ENCODE results near the gene NT5DC3. TPM values are rescaled to one million over a fixed set of nuclear protein-coding genes. Genes with fewer than 3 reads are reported as not detected.

NT5DC3 gene
- total RNA-seq, 1 donor from 2014 or later, result 4.0 TPM

DNA sequence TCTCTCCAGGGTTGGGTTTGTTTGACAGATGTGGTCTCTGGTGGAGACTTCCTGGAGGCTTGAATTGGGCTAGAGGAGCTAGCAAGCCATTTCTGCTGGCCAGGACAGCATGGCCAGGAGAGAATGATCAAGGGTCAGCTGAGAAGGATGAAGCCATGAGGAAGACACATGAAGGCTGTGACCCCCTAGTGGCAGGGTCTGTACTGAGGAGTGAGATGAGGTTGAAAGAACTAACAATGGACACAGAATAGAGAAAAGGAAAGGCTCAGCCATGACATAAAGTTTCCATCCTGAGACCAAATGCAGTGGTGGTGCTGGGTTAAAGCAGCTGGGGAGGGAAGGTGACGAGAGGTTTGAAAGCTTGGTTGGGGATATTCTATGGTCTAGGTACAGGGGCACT is 89.9 kb downstream of the NT5DC3 start:
- Histone ChIP-seq H3K36me3 (no peaks in the 10 kb centered on the region), H3K27me3 (ENCODE audit: low read depth) (no peaks in the 10 kb centered on the region), H3K4me3 (no peak overlapping the region), H3K4me1 (no peaks in the 10 kb centered on the region), H3K9me3 (no peaks in the 10 kb centered on the region), H3K27ac (no peak overlapping the region)
- no peak for ATAC-seq
- TF ChIP-seq, protein P1, sequence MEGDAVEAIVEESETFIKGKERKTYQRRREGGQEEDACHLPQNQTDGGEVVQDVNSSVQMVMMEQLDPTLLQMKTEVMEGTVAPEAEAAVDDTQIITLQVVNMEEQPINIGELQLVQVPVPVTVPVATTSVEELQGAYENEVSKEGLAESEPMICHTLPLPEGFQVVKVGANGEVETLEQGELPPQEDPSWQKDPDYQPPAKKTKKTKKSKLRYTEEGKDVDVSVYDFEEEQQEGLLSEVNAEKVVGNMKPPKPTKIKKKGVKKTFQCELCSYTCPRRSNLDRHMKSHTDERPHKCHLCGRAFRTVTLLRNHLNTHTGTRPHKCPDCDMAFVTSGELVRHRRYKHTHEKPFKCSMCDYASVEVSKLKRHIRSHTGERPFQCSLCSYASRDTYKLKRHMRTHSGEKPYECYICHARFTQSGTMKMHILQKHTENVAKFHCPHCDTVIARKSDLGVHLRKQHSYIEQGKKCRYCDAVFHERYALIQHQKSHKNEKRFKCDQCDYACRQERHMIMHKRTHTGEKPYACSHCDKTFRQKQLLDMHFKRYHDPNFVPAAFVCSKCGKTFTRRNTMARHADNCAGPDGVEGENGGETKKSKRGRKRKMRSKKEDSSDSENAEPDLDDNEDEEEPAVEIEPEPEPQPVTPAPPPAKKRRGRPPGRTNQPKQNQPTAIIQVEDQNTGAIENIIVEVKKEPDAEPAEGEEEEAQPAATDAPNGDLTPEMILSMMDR (IDR thresholded peaks at IDR 0.05), result no peak
- intact Hi-C loops (cut with DNase I), result no loop called here
- no peak for DNase-seq

DNA sequence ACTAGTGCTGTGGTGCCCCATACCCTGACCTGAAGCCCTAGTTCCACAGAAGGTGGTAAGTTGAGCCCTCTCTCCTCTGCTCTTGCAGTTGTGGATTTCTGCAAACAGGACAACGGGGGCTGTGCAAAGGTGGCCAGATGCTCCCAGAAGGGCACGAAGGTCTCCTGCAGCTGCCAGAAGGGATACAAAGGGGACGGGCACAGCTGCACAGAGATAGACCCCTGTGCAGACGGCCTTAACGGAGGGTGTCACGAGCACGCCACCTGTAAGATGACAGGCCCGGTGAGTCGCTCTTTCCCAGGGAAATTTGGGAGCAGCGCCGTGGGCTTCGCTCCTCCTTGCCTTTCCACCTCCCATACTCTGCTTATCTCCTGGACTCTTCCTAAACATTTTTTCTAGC is 92.2 kb downstream of the NT5DC3 start:
- Histone ChIP-seq H3K4me1 (no peaks in the 10 kb centered on the region), H3K4me3 (no peak overlapping the region), H3K36me3 (no peaks in the 10 kb centered on the region), H3K27me3 (ENCODE audit: low read depth) (no peaks in the 10 kb centered on the region), H3K9me3 (no peaks in the 10 kb centered on the region), H3K27ac (no peak overlapping the region)
- DNase-seq (no peak), ATAC-seq (no peak)
- TF ChIP-seq, protein P1 (IDR thresholded peaks at IDR 0.05), result no peak
- intact Hi-C loops (cut with DNase I), result no loop called here

- TF ChIP-seq, protein P1 (IDR thresholded peaks at IDR 0.05), result no peak
- no peak overlapping the region for H3K4me3 ChIP-seq
- no peaks in the 10 kb centered on the region for H3K9me3 ChIP-seq
- H3K36me3 ChIP-seq, result no peaks in the 10 kb centered on the region
- DNase-seq (no peak), ATAC-seq (no peak)
- intact Hi-C loops (cut with DNase I), result no loop called here
- H3K27ac ChIP-seq, result no peak overlapping the region
- H3K4me1 ChIP-seq, result no peaks in the 10 kb centered on the region
- no peaks in the 10 kb centered on the region for H3K27me3 ChIP-seq (ENCODE audit: low read depth)
Measured at GRCh38 chr12:103748002-103748401, 93.0 kb downstream of the NT5DC3 start.

DNA sequence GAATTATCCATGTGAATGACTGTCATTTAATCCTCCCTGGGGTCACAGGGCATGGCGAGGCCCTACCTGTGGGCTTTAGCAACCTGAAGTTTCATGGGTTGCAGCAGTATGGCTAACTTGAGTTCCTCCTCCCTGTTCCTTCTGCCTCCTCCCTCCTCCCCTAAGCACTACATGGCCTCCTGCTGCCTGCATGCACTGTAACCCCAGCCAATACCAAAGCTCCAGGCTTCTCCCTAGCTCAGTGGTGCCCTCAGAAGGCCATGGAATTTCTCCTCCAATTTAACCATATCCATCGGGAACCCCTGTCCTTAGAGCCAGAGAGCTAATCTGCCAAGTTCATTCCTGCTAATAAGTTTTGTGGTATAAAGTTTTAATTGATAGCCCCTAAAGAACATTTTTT is 95.1 kb downstream of the NT5DC3 start:
- intact Hi-C loops (cut with DNase I), result no loop called here
- ATAC-seq, result no peak
- Histone ChIP-seq H3K4me1 (no peaks in the 10 kb centered on the region), H3K27ac (no peak overlapping the region), H3K36me3 (no peaks in the 10 kb centered on the region), H3K9me3 (no peaks in the 10 kb centered on the region), H3K27me3 (ENCODE audit: low read depth) (no peaks in the 10 kb centered on the region), H3K4me3 (no peak overlapping the region)
- no peak for DNase-seq
- TF ChIP-seq, protein P1 (IDR thresholded peaks at IDR 0.05), result no peak

GRCh38 chr12:103743788-103744187 is 97.2 kb downstream of the NT5DC3 start:
- no peak for ATAC-seq
- no peak for DNase-seq
- Histone ChIP-seq H3K4me1 (no peaks in the 10 kb centered on the region), H3K4me3 (no peak overlapping the region), H3K27me3 (ENCODE audit: low read depth) (no peaks in the 10 kb centered on the region), H3K9me3 (no peaks in the 10 kb centered on the region), H3K27ac (no peak overlapping the region), H3K36me3 (no peaks in the 10 kb centered on the region)
- TF ChIP-seq, protein P1 (IDR thresholded peaks at IDR 0.05), result no peak
- intact Hi-C loops (cut with DNase I), result no loop called here
